Right ventricle myocardium inferior (tissue), 1 donor: ENCODE measurements around the gene CNTROB. TPM values are rescaled to one million over a fixed set of nuclear protein-coding genes. Genes with fewer than 3 reads are reported as not detected.
"Not testable (repeated sequence)": the region's sequence is repeated elsewhere in the genome, so short reads cannot be mapped to it uniquely, and the experiment has no call there.

Experiments used
- ATAC-seq: fragments of 200-7000 bp; cut with Tn5 transposase; one replicate; pipeline ENCODE4 v1.9.1; 2020; ENCODE audit warnings: mild to moderate bottlenecking, moderate library complexity
- DNase-seq: peaks from one replicate; pipeline ENCODE4 v3.0.0; 2021; ENCODE audit errors: missing footprints
- intact Hi-C: fragments of 100-400 bp; cut with DNase I; formaldehyde crosslinking; loops from one replicate; pipeline ENCODE4 v1.11.0; 2022
- total RNA-seq: library from RNA; stranded (reverse); fragmentation: NEBNext Ultra II Directional; extraction: Animal tissue kit (Norgen Biotek cat#: 25700); gene quantifications from one replicate; pipeline ENCODE4 v1.2.1, GENCODE V29; 2021
- donor health status: DM: no; HTN: yes; CAD: no; lungs with severe emphysema.

CNTROB gene
- total RNA-seq, 1 donor from 2014 or later, result 9.6 TPM

- intact Hi-C loops, result loop anchor here (5.0 kb wide), 1 partner anchor 75 kb away; the partner anchor contains the start of genes CYB5D1, NAA38 and TMEM88
- peak; percentile 21 for ATAC-seq
- no peak for DNase-seq
Observed at GRCh38 chr17:7932483-7932891, 481 bp downstream of the CNTROB start.

GRCh38 chr17:7932949-7933348, 943 bp downstream of the CNTROB start:
- DNase-seq (no peak), ATAC-seq (no peak)
- intact Hi-C loops, result loop anchor here (5.0 kb wide), 1 partner anchor 76 kb away; the partner anchor contains the start of genes CYB5D1, NAA38 and TMEM88

GRCh38 chr17:7935859-7936258, 3.9 kb downstream of the CNTROB start:
- DNase-seq (no peak), ATAC-seq (no peak)
- intact Hi-C loops, result no loop called here

- ATAC-seq (no peak), DNase-seq (no peak)
- intact Hi-C loops, result no loop called here
Observed at GRCh38 chr17:7940034-7940433, 8.0 kb downstream of the CNTROB start.

GRCh38 chr17:7940743-7941142, 8.7 kb downstream of the CNTROB start:
- ATAC-seq, result no peak
- DNase-seq, result no peak
- intact Hi-C loops, result no loop called here

- DNase-seq (no peak), ATAC-seq (no peak)
- intact Hi-C loops, result no loop called here
Observed at GRCh38 chr17:7943291-7943690, 11.3 kb downstream of the CNTROB start.

GRCh38 chr17:7944326-7944725, 12.3 kb downstream of the CNTROB start:
- intact Hi-C loops, result no loop called here
- no peak for DNase-seq
- no peak for ATAC-seq

GRCh38 chr17:7945651-7946050, 13.6 kb downstream of the CNTROB start:
- ATAC-seq (no peak), DNase-seq (no peak)
- intact Hi-C loops, result no loop called here

- DNase-seq (no peak), ATAC-seq (no peak)
- intact Hi-C loops, result no loop called here
Observed at GRCh38 chr17:7946441-7946840, 14.4 kb downstream of the CNTROB start.

GRCh38 chr17:7947651-7948050, 15.6 kb downstream of the CNTROB start:
- intact Hi-C loops, result no loop called here
- ATAC-seq, result no peak

GRCh38 chr17:7950578-7950977, 18.6 kb downstream of the CNTROB start:
- ATAC-seq (no peak), DNase-seq (no peak)
- intact Hi-C loops, result no loop called here

More at GRCh38 chr17:7947651-7948050, 15.6 kb downstream of the CNTROB start:
- no peak for DNase-seq

GRCh38 chr17:7951143-7951792, 19.3 kb downstream of the CNTROB start:
- ATAC-seq (no peak), DNase-seq (no peak)
- intact Hi-C loops, result no loop called here

- intact Hi-C loops, DNase-seq, ATAC-seq: not testable (repeated sequence)
Observed at GRCh38 chr17:7953266-7953665, 21.3 kb downstream of the CNTROB start.

GRCh38 chr17:7955414-7956227, 23.6 kb downstream of the CNTROB start:
- DNase-seq, result no peak
- intact Hi-C loops, result no loop called here
- ATAC-seq, result peak; percentile 76

GRCh38 chr17:7956228-7956965, 24.4 kb downstream of the CNTROB start:
- ATAC-seq, result peak; percentile 94
- intact Hi-C loops, result no loop called here
- DNase-seq, result no peak

GRCh38 chr17:7959503-7960253, 27.7 kb downstream of the CNTROB start:
- ATAC-seq (no peak), DNase-seq (no peak)
- intact Hi-C loops, result no loop called here

GRCh38 chr17:7961421-7961820, 29.4 kb downstream of the CNTROB start:
- ATAC-seq (no peak), DNase-seq (no peak)
- intact Hi-C loops, result no loop called here

GRCh38 chr17:7967751-7968150, 35.7 kb downstream of the CNTROB start:
- ATAC-seq (no peak), DNase-seq (no peak)
- intact Hi-C loops, result no loop called here

GRCh38 chr17:7969433-7969832, 37.4 kb downstream of the CNTROB start:
- no peak for DNase-seq
- no peak for ATAC-seq
- intact Hi-C loops, result no loop called here
